ENCODE measurements around the gene ROPN1L. TPM values are rescaled to one million over a fixed set of nuclear protein-coding genes. Genes with fewer than 3 reads are reported as not detected.

The ROPN1L gene
- total and polyA plus RNA-seq, 2 of the 8 experiments (the other 6 are each of a cell fraction or from before 2014, with no cell fraction given), result 0.24 to 0.73 TPM

DNA sequence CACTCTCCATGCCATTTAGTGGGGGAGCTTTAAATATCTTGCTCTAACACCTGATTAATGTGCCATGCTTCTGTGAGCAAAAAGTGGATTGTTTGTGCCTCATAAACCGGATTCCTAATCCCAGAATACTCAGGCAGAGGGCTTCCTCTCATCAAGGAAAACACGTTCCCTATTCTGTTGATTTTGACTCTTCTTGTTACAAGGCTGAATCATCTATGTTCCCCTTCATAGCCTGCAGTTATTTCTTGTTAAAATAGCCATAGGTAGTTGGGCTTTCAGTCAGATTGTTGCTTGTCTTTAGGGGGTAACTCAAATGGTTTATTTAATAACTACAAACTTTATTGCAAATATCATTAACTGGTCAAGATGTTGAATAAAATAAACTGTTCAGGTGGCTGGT, 26.6 kb downstream of the ROPN1L start (continued):
- TF ChIP-seq, protein P1, sequence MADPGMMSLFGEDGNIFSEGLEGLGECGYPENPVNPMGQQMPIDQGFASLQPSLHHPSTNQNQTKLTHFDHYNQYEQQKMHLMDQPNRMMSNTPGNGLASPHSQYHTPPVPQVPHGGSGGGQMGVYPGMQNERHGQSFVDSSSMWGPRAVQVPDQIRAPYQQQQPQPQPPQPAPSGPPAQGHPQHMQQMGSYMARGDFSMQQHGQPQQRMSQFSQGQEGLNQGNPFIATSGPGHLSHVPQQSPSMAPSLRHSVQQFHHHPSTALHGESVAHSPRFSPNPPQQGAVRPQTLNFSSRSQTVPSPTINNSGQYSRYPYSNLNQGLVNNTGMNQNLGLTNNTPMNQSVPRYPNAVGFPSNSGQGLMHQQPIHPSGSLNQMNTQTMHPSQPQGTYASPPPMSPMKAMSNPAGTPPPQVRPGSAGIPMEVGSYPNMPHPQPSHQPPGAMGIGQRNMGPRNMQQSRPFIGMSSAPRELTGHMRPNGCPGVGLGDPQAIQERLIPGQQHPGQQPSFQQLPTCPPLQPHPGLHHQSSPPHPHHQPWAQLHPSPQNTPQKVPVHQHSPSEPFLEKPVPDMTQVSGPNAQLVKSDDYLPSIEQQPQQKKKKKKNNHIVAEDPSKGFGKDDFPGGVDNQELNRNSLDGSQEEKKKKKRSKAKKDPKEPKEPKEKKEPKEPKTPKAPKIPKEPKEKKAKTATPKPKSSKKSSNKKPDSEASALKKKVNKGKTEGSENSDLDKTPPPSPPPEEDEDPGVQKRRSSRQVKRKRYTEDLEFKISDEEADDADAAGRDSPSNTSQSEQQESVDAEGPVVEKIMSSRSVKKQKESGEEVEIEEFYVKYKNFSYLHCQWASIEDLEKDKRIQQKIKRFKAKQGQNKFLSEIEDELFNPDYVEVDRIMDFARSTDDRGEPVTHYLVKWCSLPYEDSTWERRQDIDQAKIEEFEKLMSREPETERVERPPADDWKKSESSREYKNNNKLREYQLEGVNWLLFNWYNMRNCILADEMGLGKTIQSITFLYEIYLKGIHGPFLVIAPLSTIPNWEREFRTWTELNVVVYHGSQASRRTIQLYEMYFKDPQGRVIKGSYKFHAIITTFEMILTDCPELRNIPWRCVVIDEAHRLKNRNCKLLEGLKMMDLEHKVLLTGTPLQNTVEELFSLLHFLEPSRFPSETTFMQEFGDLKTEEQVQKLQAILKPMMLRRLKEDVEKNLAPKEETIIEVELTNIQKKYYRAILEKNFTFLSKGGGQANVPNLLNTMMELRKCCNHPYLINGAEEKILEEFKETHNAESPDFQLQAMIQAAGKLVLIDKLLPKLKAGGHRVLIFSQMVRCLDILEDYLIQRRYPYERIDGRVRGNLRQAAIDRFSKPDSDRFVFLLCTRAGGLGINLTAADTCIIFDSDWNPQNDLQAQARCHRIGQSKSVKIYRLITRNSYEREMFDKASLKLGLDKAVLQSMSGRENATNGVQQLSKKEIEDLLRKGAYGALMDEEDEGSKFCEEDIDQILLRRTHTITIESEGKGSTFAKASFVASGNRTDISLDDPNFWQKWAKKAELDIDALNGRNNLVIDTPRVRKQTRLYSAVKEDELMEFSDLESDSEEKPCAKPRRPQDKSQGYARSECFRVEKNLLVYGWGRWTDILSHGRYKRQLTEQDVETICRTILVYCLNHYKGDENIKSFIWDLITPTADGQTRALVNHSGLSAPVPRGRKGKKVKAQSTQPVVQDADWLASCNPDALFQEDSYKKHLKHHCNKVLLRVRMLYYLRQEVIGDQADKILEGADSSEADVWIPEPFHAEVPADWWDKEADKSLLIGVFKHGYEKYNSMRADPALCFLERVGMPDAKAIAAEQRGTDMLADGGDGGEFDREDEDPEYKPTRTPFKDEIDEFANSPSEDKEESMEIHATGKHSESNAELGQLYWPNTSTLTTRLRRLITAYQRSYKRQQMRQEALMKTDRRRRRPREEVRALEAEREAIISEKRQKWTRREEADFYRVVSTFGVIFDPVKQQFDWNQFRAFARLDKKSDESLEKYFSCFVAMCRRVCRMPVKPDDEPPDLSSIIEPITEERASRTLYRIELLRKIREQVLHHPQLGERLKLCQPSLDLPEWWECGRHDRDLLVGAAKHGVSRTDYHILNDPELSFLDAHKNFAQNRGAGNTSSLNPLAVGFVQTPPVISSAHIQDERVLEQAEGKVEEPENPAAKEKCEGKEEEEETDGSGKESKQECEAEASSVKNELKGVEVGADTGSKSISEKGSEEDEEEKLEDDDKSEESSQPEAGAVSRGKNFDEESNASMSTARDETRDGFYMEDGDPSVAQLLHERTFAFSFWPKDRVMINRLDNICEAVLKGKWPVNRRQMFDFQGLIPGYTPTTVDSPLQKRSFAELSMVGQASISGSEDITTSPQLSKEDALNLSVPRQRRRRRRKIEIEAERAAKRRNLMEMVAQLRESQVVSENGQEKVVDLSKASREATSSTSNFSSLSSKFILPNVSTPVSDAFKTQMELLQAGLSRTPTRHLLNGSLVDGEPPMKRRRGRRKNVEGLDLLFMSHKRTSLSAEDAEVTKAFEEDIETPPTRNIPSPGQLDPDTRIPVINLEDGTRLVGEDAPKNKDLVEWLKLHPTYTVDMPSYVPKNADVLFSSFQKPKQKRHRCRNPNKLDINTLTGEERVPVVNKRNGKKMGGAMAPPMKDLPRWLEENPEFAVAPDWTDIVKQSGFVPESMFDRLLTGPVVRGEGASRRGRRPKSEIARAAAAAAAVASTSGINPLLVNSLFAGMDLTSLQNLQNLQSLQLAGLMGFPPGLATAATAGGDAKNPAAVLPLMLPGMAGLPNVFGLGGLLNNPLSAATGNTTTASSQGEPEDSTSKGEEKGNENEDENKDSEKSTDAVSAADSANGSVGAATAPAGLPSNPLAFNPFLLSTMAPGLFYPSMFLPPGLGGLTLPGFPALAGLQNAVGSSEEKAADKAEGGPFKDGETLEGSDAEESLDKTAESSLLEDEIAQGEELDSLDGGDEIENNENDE (IDR thresholded peaks at IDR 0.05; ENCODE audit: insufficient replicate concordance, low read length), result no peak
- no peak for TF ChIP-seq NANOG (IDR thresholded peaks at IDR 0.05; ENCODE audit: insufficient read depth, low read depth, low read length, poor library complexity, severe bottlenecking)
- no peak for TF ChIP-seq JUND (IDR thresholded peaks at IDR 0.05; ENCODE audit: low read length)
- no peak for TF ChIP-seq SP1 (IDR thresholded peaks at IDR 0.05; ENCODE audit: low read depth, low read length)
- no peak for TF ChIP-seq TAF7 (optimal IDR thresholded peaks at IDR 0.05; ENCODE audit: borderline replicate concordance, low read depth, low read length)
- TF ChIP-seq KDM4A (IDR thresholded peaks at IDR 0.05; ENCODE audit: low read depth, low read length, severe bottlenecking), result no peak

Data from H1 (cell line).